A549 (cell line): ENCODE data around the gene SLC39A5.

Experiments
- CEBPB ChIP-seq, 2 experiments: fragments of >200 bp in 1 of 2; sonication (Bioruptor Twin) in 1 of 2; formaldehyde crosslinking in 1 of 2; IDR thresholded peaks; 2 replicates each; pipeline ENCODE4 v1.6.1; 2012 to 2016
- CHD2 ChIP-seq: fragments of 150-350 bp; IDR thresholded peaks from 2 replicates; pipeline ENCODE4 v1.6.1; 2014; ENCODE audit warnings: low read length; ENCODE audit not compliant: partially characterized antibody
- CHD4 ChIP-seq: fragments of 200-600 bp; sonication (generic); IDR thresholded peaks from 2 replicates; pipeline ENCODE4 v1.6.1; 2016; ENCODE audit warnings: antibody characterized with exemption, mild to moderate bottlenecking, borderline replicate concordance
- FOSB ChIP-seq: fragments of 250-450 bp; sonication (Bioruptor Pico); IDR thresholded peaks from 2 replicates; pipeline ENCODE4 v1.5.0; 2020; ENCODE audit warnings: mild to moderate bottlenecking, moderate library complexity
- JUN ChIP-seq, 2 experiments: fragments of >200 bp; sonication (Bioruptor Twin); formaldehyde crosslinking; IDR thresholded peaks; 2 replicates in 1 of 2; 3 replicates in 1 of 2; pipeline ENCODE4 v1.6.1; 2016 to 2017
- RAD21 ChIP-seq, 2 experiments: fragments of >200 bp in 1 of 2; sonication (Bioruptor Twin) in 1 of 2; formaldehyde crosslinking in 1 of 2; IDR thresholded peaks in 1 of 2; conservative IDR thresholded peaks in 1 of 2; 2 replicates in 1 of 2; 3 replicates in 1 of 2; pipeline ENCODE4 v1.6.1; 2012 to 2018; ENCODE audit warnings: inconsistent platforms in 1 of 2
- RARB ChIP-seq: fragments of 250-450 bp; sonication (Bioruptor Pico); IDR thresholded peaks from 2 replicates; pipeline ENCODE4 v1.8.0; 2021; ENCODE audit warnings: mild to moderate bottlenecking, moderate library complexity
- TF ChIP-seq, protein P1 (sequence below): fragments of >200 bp; sonication (Bioruptor Twin); formaldehyde crosslinking; IDR thresholded peaks from 3 replicates; pipeline ENCODE4 v1.5.1; 2016

DNA sequence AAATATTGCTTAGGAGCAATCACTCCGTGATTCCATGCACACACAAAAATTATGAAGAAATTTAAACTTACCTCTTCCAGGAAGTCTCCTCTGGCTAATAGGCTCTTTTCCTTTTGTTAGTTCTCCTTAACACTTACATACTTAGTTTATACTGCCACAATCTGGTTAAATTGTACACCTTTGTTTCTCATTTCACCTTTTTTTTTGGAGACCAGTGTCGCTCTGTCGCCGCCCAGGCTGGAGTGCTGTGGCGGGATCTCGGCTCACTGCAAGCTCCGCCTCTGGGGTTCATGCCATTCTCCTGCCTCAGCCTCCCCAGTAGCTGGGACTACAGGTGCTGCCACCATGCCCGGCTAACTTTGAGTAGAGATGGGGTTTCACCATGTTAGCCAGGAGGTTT, 30.5 kb downstream of the SLC39A5 start:
- TF ChIP-seq FOSB (CRISPR knock-in tag) = no peak
- TF ChIP-seq CEBPB (IDR thresholded peaks at IDR 0.05) = no peak
- TF ChIP-seq RARB = no peak
- TF ChIP-seq, protein P1, sequence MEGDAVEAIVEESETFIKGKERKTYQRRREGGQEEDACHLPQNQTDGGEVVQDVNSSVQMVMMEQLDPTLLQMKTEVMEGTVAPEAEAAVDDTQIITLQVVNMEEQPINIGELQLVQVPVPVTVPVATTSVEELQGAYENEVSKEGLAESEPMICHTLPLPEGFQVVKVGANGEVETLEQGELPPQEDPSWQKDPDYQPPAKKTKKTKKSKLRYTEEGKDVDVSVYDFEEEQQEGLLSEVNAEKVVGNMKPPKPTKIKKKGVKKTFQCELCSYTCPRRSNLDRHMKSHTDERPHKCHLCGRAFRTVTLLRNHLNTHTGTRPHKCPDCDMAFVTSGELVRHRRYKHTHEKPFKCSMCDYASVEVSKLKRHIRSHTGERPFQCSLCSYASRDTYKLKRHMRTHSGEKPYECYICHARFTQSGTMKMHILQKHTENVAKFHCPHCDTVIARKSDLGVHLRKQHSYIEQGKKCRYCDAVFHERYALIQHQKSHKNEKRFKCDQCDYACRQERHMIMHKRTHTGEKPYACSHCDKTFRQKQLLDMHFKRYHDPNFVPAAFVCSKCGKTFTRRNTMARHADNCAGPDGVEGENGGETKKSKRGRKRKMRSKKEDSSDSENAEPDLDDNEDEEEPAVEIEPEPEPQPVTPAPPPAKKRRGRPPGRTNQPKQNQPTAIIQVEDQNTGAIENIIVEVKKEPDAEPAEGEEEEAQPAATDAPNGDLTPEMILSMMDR = no peak
- no peak for TF ChIP-seq RAD21 (conservative IDR thresholded peaks at IDR 0.05 in 1 of 2, IDR thresholded peaks at IDR 0.05 in 1 of 2)
- no peak for TF ChIP-seq JUN (IDR thresholded peaks at IDR 0.05)
- TF ChIP-seq CHD2 = no peak
- no peak for TF ChIP-seq CHD4
